ENCODE results near the gene DGKI.

- TF ChIP-seq, protein P1, sequence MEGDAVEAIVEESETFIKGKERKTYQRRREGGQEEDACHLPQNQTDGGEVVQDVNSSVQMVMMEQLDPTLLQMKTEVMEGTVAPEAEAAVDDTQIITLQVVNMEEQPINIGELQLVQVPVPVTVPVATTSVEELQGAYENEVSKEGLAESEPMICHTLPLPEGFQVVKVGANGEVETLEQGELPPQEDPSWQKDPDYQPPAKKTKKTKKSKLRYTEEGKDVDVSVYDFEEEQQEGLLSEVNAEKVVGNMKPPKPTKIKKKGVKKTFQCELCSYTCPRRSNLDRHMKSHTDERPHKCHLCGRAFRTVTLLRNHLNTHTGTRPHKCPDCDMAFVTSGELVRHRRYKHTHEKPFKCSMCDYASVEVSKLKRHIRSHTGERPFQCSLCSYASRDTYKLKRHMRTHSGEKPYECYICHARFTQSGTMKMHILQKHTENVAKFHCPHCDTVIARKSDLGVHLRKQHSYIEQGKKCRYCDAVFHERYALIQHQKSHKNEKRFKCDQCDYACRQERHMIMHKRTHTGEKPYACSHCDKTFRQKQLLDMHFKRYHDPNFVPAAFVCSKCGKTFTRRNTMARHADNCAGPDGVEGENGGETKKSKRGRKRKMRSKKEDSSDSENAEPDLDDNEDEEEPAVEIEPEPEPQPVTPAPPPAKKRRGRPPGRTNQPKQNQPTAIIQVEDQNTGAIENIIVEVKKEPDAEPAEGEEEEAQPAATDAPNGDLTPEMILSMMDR (conservative IDR thresholded peaks at IDR 0.05; ENCODE audit: low read depth, low read length), result no peak
- no peak for TF ChIP-seq EZH2 (IDR thresholded peaks at IDR 0.05; ENCODE audit: borderline replicate concordance, low read depth, low read length, poor library complexity, severe bottlenecking)
These were observed 150.4 kb downstream of the DGKI start for GRCh38 chr7:137696376-137696775.
